ENCODE data around the gene ZNG1F. TPM values are rescaled to one million over a fixed set of nuclear protein-coding genes. Genes with fewer than 3 reads are reported as not detected.
"Not testable (repeated sequence)": the region's sequence is repeated elsewhere in the genome, so short reads cannot be mapped to it uniquely, and the experiment has no call there.

Gene ZNG1F
- total and polyA plus RNA-seq, 2 of the 13 experiments (the other 11 are each of a cell fraction or from before 2014, with no cell fraction given): 12.7 to 20.9 TPM

- H2AFZ ChIP-seq (ENCODE audit: low read length); H3K4me2 ChIP-seq (ENCODE audit: low read depth, low read length); H3K79me2 ChIP-seq (ENCODE audit: insufficient read depth, low read length); in situ Hi-C loops (cut with HindIII; ENCODE audit: extremely low pct_ligation_motif_present, low pct_unique_long_range_greater_than_20kb); H4K20me1 ChIP-seq (ENCODE audit: insufficient read depth, low read length); BruUV-seq (replicated peaks); H3K27ac ChIP-seq (ENCODE audit: extremely low read length, insufficient read depth, low read length); H3K9me3 ChIP-seq (ENCODE audit: low read length); H3K9ac ChIP-seq (ENCODE audit: insufficient read depth, low read depth, low read length); intact Hi-C loops (cut with micrococcal nuclease; ENCODE audit: unreplicated experiment); H3K27me3 ChIP-seq (ENCODE audit: control insufficient read depth in 1 of 2, insufficient read depth in 2 of 2, low read length in 2 of 2); CTCF ChIA-PET (ENCODE audit: low intra/inter-chr PET ratio, low total read pairs); POLR2A ChIA-PET; FAIRE-seq; ATAC-seq; DNase-seq (ENCODE audit: low spot score); H3K36me3 ChIP-seq (replicated peaks in 1 of 2; ENCODE audit: control insufficient read depth in 1 of 2, insufficient read depth in 2 of 2, low read length in 2 of 2); H3K4me1 ChIP-seq (ENCODE audit: insufficient read depth, low read length); H3K4me3 ChIP-seq (replicated peaks in 1 of 3; ENCODE audit: insufficient read depth in 1 of 3, low read depth in 2 of 3, low read length in 3 of 3): not testable (repeated sequence)
- 0% methylated on average over 2 of the region's 4 CpGs for WGBS (ENCODE audit: low lambda C conversion rate)
Measured at GRCh38 chr9:41120696-41121095, 68.4 kb downstream of the ZNG1F start.

GRCh38 chr9:41119719-41120118 lies 69.4 kb downstream of the ZNG1F start:
- no CpG with 5 or more reads among the region's 5 CpGs for WGBS (ENCODE audit: low lambda C conversion rate)
- H3K4me2 ChIP-seq (ENCODE audit: low read depth, low read length); H4K20me1 ChIP-seq (ENCODE audit: insufficient read depth, low read length); H3K27ac ChIP-seq (ENCODE audit: extremely low read length, insufficient read depth, low read length); BruUV-seq (replicated peaks); in situ Hi-C loops (cut with HindIII; ENCODE audit: extremely low pct_ligation_motif_present, low pct_unique_long_range_greater_than_20kb); intact Hi-C loops (cut with micrococcal nuclease; ENCODE audit: unreplicated experiment); H3K9me3 ChIP-seq (ENCODE audit: low read length); H3K4me3 ChIP-seq (replicated peaks in 1 of 3; ENCODE audit: insufficient read depth in 1 of 3, low read depth in 2 of 3, low read length in 3 of 3); H3K36me3 ChIP-seq (replicated peaks in 1 of 2; ENCODE audit: control insufficient read depth in 1 of 2, insufficient read depth in 2 of 2, low read length in 2 of 2); H2AFZ ChIP-seq (ENCODE audit: low read length); POLR2A ChIA-PET; DNase-seq (ENCODE audit: low spot score); H3K4me1 ChIP-seq (ENCODE audit: insufficient read depth, low read length); H3K9ac ChIP-seq (ENCODE audit: insufficient read depth, low read depth, low read length); ATAC-seq; H3K79me2 ChIP-seq (ENCODE audit: insufficient read depth, low read length); FAIRE-seq; CTCF ChIA-PET (ENCODE audit: low intra/inter-chr PET ratio, low total read pairs); H3K27me3 ChIP-seq (ENCODE audit: control insufficient read depth in 1 of 2, insufficient read depth in 2 of 2, low read length in 2 of 2): not testable (repeated sequence)

GRCh38 chr9:41119311-41119710 lies 69.8 kb downstream of the ZNG1F start:
- H3K9me3 ChIP-seq (ENCODE audit: low read length); BruUV-seq (replicated peaks); H4K20me1 ChIP-seq (ENCODE audit: insufficient read depth, low read length); H3K79me2 ChIP-seq (ENCODE audit: insufficient read depth, low read length); FAIRE-seq; H3K27me3 ChIP-seq (ENCODE audit: control insufficient read depth in 1 of 2, insufficient read depth in 2 of 2, low read length in 2 of 2); POLR2A ChIA-PET; H3K27ac ChIP-seq (ENCODE audit: extremely low read length, insufficient read depth, low read length); H3K36me3 ChIP-seq (replicated peaks in 1 of 2; ENCODE audit: control insufficient read depth in 1 of 2, insufficient read depth in 2 of 2, low read length in 2 of 2); H3K4me2 ChIP-seq (ENCODE audit: low read depth, low read length); CTCF ChIA-PET (ENCODE audit: low intra/inter-chr PET ratio, low total read pairs); H3K4me1 ChIP-seq (ENCODE audit: insufficient read depth, low read length); DNase-seq (ENCODE audit: low spot score); H3K4me3 ChIP-seq (replicated peaks in 1 of 3; ENCODE audit: insufficient read depth in 1 of 3, low read depth in 2 of 3, low read length in 3 of 3); H3K9ac ChIP-seq (ENCODE audit: insufficient read depth, low read depth, low read length); in situ Hi-C loops (cut with HindIII; ENCODE audit: extremely low pct_ligation_motif_present, low pct_unique_long_range_greater_than_20kb); intact Hi-C loops (cut with micrococcal nuclease; ENCODE audit: unreplicated experiment); H2AFZ ChIP-seq (ENCODE audit: low read length): not testable (repeated sequence)
- peak; percentile 48 for ATAC-seq
- 15% methylated on average over 7 of the region's 7 CpGs for WGBS (ENCODE audit: low lambda C conversion rate)

GRCh38 chr9:41113348-41113747 lies 75.8 kb downstream of the ZNG1F start:
- ATAC-seq; H3K4me2 ChIP-seq (ENCODE audit: low read depth, low read length); H3K79me2 ChIP-seq (ENCODE audit: insufficient read depth, low read length); BruUV-seq (replicated peaks); H4K20me1 ChIP-seq (ENCODE audit: insufficient read depth, low read length); H3K27ac ChIP-seq (ENCODE audit: extremely low read length, insufficient read depth, low read length); H3K9me3 ChIP-seq (ENCODE audit: low read length); H3K36me3 ChIP-seq (replicated peaks in 1 of 2; ENCODE audit: control insufficient read depth in 1 of 2, insufficient read depth in 2 of 2, low read length in 2 of 2); in situ Hi-C loops (cut with HindIII; ENCODE audit: extremely low pct_ligation_motif_present, low pct_unique_long_range_greater_than_20kb); H3K9ac ChIP-seq (ENCODE audit: insufficient read depth, low read depth, low read length); POLR2A ChIA-PET; FAIRE-seq; H3K27me3 ChIP-seq (ENCODE audit: control insufficient read depth in 1 of 2, insufficient read depth in 2 of 2, low read length in 2 of 2); H2AFZ ChIP-seq (ENCODE audit: low read length); DNase-seq (ENCODE audit: low spot score); CTCF ChIA-PET (ENCODE audit: low intra/inter-chr PET ratio, low total read pairs); intact Hi-C loops (cut with micrococcal nuclease; ENCODE audit: unreplicated experiment); H3K4me1 ChIP-seq (ENCODE audit: insufficient read depth, low read length); H3K4me3 ChIP-seq (replicated peaks in 1 of 3; ENCODE audit: insufficient read depth in 1 of 3, low read depth in 2 of 3, low read length in 3 of 3): not testable (repeated sequence)
- WGBS (ENCODE audit: low lambda C conversion rate): 63% methylated on average over 6 of the region's 14 CpGs

Measured in HepG2 (cell line).